Mesenchymal stem cell (in vitro differentiated cells and primary cell): ENCODE data around the gene AHDC1.
A peak's percentile ranks its signal among the peaks of the same experiment; 100 is the strongest.

ENCODE experiments used
- DNase-seq: peaks from one replicate; pipeline ENCODE4 v3.0.0-alpha.2; 2013
- H2AFZ ChIP-seq: one replicate; pipeline ENCODE4 v1.6.1; 2013; ENCODE audit warnings: low read depth, mild to moderate bottlenecking, control low read depth, inconsistent platforms, low read length, moderate library complexity
- H2AK5ac ChIP-seq: 2 replicates; pipeline ENCODE4 v1.6.1; 2013; ENCODE audit warnings: low read length, moderate library complexity, mild to moderate bottlenecking, inconsistent platforms; ENCODE audit not compliant: severe bottlenecking
- H2BK120ac ChIP-seq: one replicate; pipeline ENCODE4 v1.6.1; 2013; ENCODE audit warnings: low read depth, mild to moderate bottlenecking, inconsistent platforms, low read length, moderate library complexity
- H2BK12ac ChIP-seq, 2 experiments: one replicate each; pipeline ENCODE4 v1.6.1; 2013; ENCODE audit warnings: inconsistent platforms in 2 of 2, low read length in 2 of 2, mild to moderate bottlenecking in 2 of 2, moderate library complexity in 2 of 2, control low read depth in 1 of 2
- H2BK15ac ChIP-seq: one replicate; pipeline ENCODE4 v1.6.1; 2013; ENCODE audit warnings: mild to moderate bottlenecking, low read depth, inconsistent platforms; ENCODE audit not compliant: poor library complexity, severe bottlenecking
- H2BK5ac ChIP-seq: 2 replicates; pipeline ENCODE4 v1.6.1; 2013; ENCODE audit warnings: low read depth, mild to moderate bottlenecking, low read length, control low read depth, inconsistent platforms; ENCODE audit not compliant: poor library complexity, severe bottlenecking
- H3K14ac ChIP-seq, 2 experiments: one replicate each; pipeline ENCODE4 v1.6.1; 2013; ENCODE audit warnings: inconsistent platforms in 2 of 2, low read length in 2 of 2, control low read depth in 1 of 2, mild to moderate bottlenecking in 1 of 2, moderate library complexity in 1 of 2
- H3K18ac ChIP-seq, 2 experiments: one replicate each; pipeline ENCODE4 v1.6.1; 2013; ENCODE audit warnings: inconsistent platforms in 2 of 2, low read length in 2 of 2, control low read depth in 1 of 2, low read depth in 1 of 2, mild to moderate bottlenecking in 1 of 2
- H3K23ac ChIP-seq, 2 experiments: one replicate each; pipeline ENCODE4 v1.6.1; 2013; ENCODE audit warnings: inconsistent platforms in 2 of 2, low read length in 2 of 2, mild to moderate bottlenecking in 2 of 2, moderate library complexity in 2 of 2, control low read depth in 1 of 2
- H3K27ac ChIP-seq: 2 replicates; pipeline ENCODE4 v1.5.1; 2013; ENCODE audit warnings: mild to moderate bottlenecking, moderate library complexity, low read length, control low read depth, inconsistent platforms; ENCODE audit not compliant: poor library complexity, severe bottlenecking
- H3K27me3 ChIP-seq, 2 experiments: 2 replicates each; pipeline versions ENCODE4 v1.6.1 to v1.7.0; 2013; ENCODE audit warnings: low read length in 2 of 2, mild to moderate bottlenecking in 2 of 2, moderate library complexity in 2 of 2, control low read depth in 1 of 2, inconsistent platforms in 1 of 2; ENCODE audit not compliant: control insufficient read depth in 1 of 2, insufficient read depth in 1 of 2
- H3K36me3 ChIP-seq, 2 experiments: 2 replicates each; pipeline versions ENCODE4 v1.6.1 to v1.7.0; 2013; ENCODE audit warnings: low read length in 2 of 2, control low read depth in 1 of 2, inconsistent platforms in 1 of 2, low read depth in 1 of 2, mild to moderate bottlenecking in 1 of 2; ENCODE audit not compliant: insufficient read depth in 2 of 2, control insufficient read depth in 1 of 2
- H3K4ac ChIP-seq, 2 experiments: one replicate each; pipeline ENCODE4 v1.6.1; 2013; ENCODE audit warnings: inconsistent platforms in 2 of 2, low read length in 2 of 2, mild to moderate bottlenecking in 2 of 2, moderate library complexity in 2 of 2, control low read depth in 1 of 2, low read depth in 1 of 2
- H3K4me1 ChIP-seq: 2 replicates; pipeline ENCODE4 v1.6.1; 2013; ENCODE audit warnings: low read depth, low read length, control low read depth; ENCODE audit not compliant: control insufficient read depth, insufficient read depth
- H3K4me2 ChIP-seq: 2 replicates; pipeline ENCODE4 v1.6.1; 2013; ENCODE audit warnings: low read length, mild to moderate bottlenecking, inconsistent platforms; ENCODE audit not compliant: poor library complexity, severe bottlenecking
- H3K4me3 ChIP-seq, 2 experiments: 2 replicates each; pipeline versions ENCODE4 v1.5.1 to v1.7.0; 2013; ENCODE audit warnings: low read length in 2 of 2, mild to moderate bottlenecking in 2 of 2, control low read depth in 1 of 2, low read depth in 1 of 2; ENCODE audit not compliant: insufficient read depth in 1 of 2
- H3K79me1 ChIP-seq: replicated peaks from 2 replicates; pipeline ENCODE4 v1.6.1; 2013; ENCODE audit warnings: mild to moderate bottlenecking, control low read depth, low read length, inconsistent platforms; ENCODE audit not compliant: poor library complexity, severe bottlenecking
- H3K9ac ChIP-seq: 2 replicates; pipeline ENCODE4 v1.7.0; 2013; ENCODE audit warnings: mild to moderate bottlenecking, low read length, moderate library complexity
- H3K9me3 ChIP-seq: 2 replicates; pipeline ENCODE4 v1.7.0; 2013; ENCODE audit warnings: mild to moderate bottlenecking, low read length; ENCODE audit not compliant: control insufficient read depth
- H4K8ac ChIP-seq: one replicate; pipeline ENCODE4 v1.6.1; 2013; ENCODE audit warnings: inconsistent platforms, mild to moderate bottlenecking, low read length, moderate library complexity
- H4K91ac ChIP-seq: one replicate; pipeline ENCODE4 v1.6.1; 2013; ENCODE audit warnings: mild to moderate bottlenecking, low read length, inconsistent platforms
- WGBS: methylation state at CpG from one replicate; pipeline ENCODE4 v1.1.7; 2013; ENCODE audit warnings: mixed read lengths; 5-methylcytosine and 5-hydroxymethylcytosine counted together

AHDC1 gene

GRCh38 chr1:27605796-27606707 is 2.1 kb upstream of the AHDC1 start:
- 0% methylated on average over 8 of the region's 11 CpGs for WGBS
- Histone ChIP-seq H2AK5ac (no peak overlapping the region), H3K9me3 (no peaks in the 10 kb centered on the region), H2BK120ac (no peak overlapping the region), H3K27me3 (peaks cover 11 to 20% of the 10 kb centered on the region in 2 experiments), H3K23ac (no peak overlapping the region), H2AFZ (no peak overlapping the region), H3K79me1 (no peaks in the 10 kb centered on the region), H3K4me3 (no peak overlapping the region), H2BK15ac (no peak overlapping the region), H3K4me1 (peaks cover 28% of the 10 kb centered on the region), H2BK5ac (no peak overlapping the region), H4K8ac (peak overlapping the region; percentile 46), H3K4ac (peak overlapping the region in 1 of 2 experiments; percentile 52), H3K27ac (peak overlapping the region; percentile 74), H2BK12ac (peak overlapping the region in 1 of 2 experiments; percentile 87), H3K36me3 (no peaks in the 10 kb centered on the region), H3K4me2 (no peak overlapping the region), H4K91ac (no peak overlapping the region), H3K14ac (no peak overlapping the region), H3K18ac (peak overlapping the region; percentile 54 to 58), H3K9ac (peak overlapping the region; percentile 13)
- peak; percentile 79 for DNase-seq

GRCh38 chr1:27605300-27605766 is 1.4 kb upstream of the AHDC1 start:
- 89% methylated on average over 6 of the region's 7 CpGs for WGBS
- H2BK5ac ChIP-seq = no peak overlapping the region

GRCh38 chr1:27604579-27605299 is 795 bp upstream of the AHDC1 start:
- Histone ChIP-seq H4K91ac (no peak overlapping the region), H3K79me1 (no peaks in the 10 kb centered on the region), H2AK5ac (no peak overlapping the region), H2AFZ (peak overlapping the region; percentile 0), H3K14ac (no peak overlapping the region), H2BK5ac (no peak overlapping the region), H3K4me3 (peak overlapping the region in 1 of 2 experiments; percentile 81), H3K27ac (no peak overlapping the region), H3K36me3 (no peaks in the 10 kb centered on the region), H2BK15ac (no peak overlapping the region), H3K9ac (peak overlapping the region; percentile 62), H3K27me3 (peaks cover under 1 to 7% of the 10 kb centered on the region in 2 experiments), H2BK12ac (peak overlapping the region; percentile 14 to 27), H3K23ac (no peak overlapping the region), H2BK120ac (no peak overlapping the region), H3K4ac (peak overlapping the region in 1 of 2 experiments; percentile 3), H3K4me2 (peak overlapping the region; percentile 64), H3K4me1 (peaks cover 40% of the 10 kb centered on the region), H3K9me3 (no peaks in the 10 kb centered on the region), H4K8ac (peak overlapping the region; percentile 55), H3K18ac (peak overlapping the region in 1 of 2 experiments; percentile 78)
- WGBS = 14% methylated on average over 21 of the region's 21 CpGs
- no peak for DNase-seq

More at GRCh38 chr1:27605300-27605766, 1.4 kb upstream of the AHDC1 start:
- peaks cover 6 to 13% of the 10 kb centered on the region in 2 experiments for H3K27me3 ChIP-seq
- peak overlapping the region in 1 of 2 experiments; percentile 27 for H2BK12ac ChIP-seq
- H2BK15ac ChIP-seq = no peak overlapping the region
- no peaks in the 10 kb centered on the region for H3K36me3 ChIP-seq
- peak overlapping the region in 1 of 2 experiments; percentile 54 for H3K18ac ChIP-seq
- no peak for DNase-seq
- H3K23ac ChIP-seq = peak overlapping the region in 1 of 2 experiments; percentile 79
- no peaks in the 10 kb centered on the region for H3K79me1 ChIP-seq
- H2AK5ac ChIP-seq = no peak overlapping the region
- no peak overlapping the region for H3K4me3 ChIP-seq
- H2BK120ac ChIP-seq = no peak overlapping the region
- no peak overlapping the region for H2AFZ ChIP-seq
- no peaks in the 10 kb centered on the region for H3K9me3 ChIP-seq
- no peak overlapping the region for H3K14ac ChIP-seq
- H3K27ac ChIP-seq = no peak overlapping the region
- no peak overlapping the region for H3K9ac ChIP-seq
- peaks cover 34% of the 10 kb centered on the region for H3K4me1 ChIP-seq
- H4K91ac ChIP-seq = peak overlapping the region; percentile 21
- H3K4me2 ChIP-seq = no peak overlapping the region
- no peak overlapping the region for H3K4ac ChIP-seq
- H4K8ac ChIP-seq = no peak overlapping the region
